Mesenchymal stem cell (in vitro differentiated cells and primary cell): Measurements from ENCODE around the gene FOXE1.

Experiments used
- DNase-seq: peaks from one replicate; pipeline ENCODE4 v3.0.0-alpha.2; 2013
- H2AFZ ChIP-seq: one replicate; pipeline ENCODE4 v1.6.1; 2013; ENCODE audit warnings: low read depth, mild to moderate bottlenecking, control low read depth, inconsistent platforms, low read length, moderate library complexity
- H2AK5ac ChIP-seq: 2 replicates; pipeline ENCODE4 v1.6.1; 2013; ENCODE audit warnings: low read length, moderate library complexity, mild to moderate bottlenecking, inconsistent platforms; ENCODE audit not compliant: severe bottlenecking
- H2BK120ac ChIP-seq: one replicate; pipeline ENCODE4 v1.6.1; 2013; ENCODE audit warnings: low read depth, mild to moderate bottlenecking, inconsistent platforms, low read length, moderate library complexity
- H2BK12ac ChIP-seq, 2 experiments: one replicate each; pipeline ENCODE4 v1.6.1; 2013; ENCODE audit warnings: inconsistent platforms in 2 of 2, low read length in 2 of 2, mild to moderate bottlenecking in 2 of 2, moderate library complexity in 2 of 2, control low read depth in 1 of 2
- H2BK15ac ChIP-seq: one replicate; pipeline ENCODE4 v1.6.1; 2013; ENCODE audit warnings: mild to moderate bottlenecking, low read depth, inconsistent platforms; ENCODE audit not compliant: poor library complexity, severe bottlenecking
- H2BK5ac ChIP-seq: 2 replicates; pipeline ENCODE4 v1.6.1; 2013; ENCODE audit warnings: low read depth, mild to moderate bottlenecking, low read length, control low read depth, inconsistent platforms; ENCODE audit not compliant: poor library complexity, severe bottlenecking
- H3K14ac ChIP-seq, 2 experiments: one replicate each; pipeline ENCODE4 v1.6.1; 2013; ENCODE audit warnings: inconsistent platforms in 2 of 2, low read length in 2 of 2, control low read depth in 1 of 2, mild to moderate bottlenecking in 1 of 2, moderate library complexity in 1 of 2
- H3K18ac ChIP-seq, 2 experiments: one replicate each; pipeline ENCODE4 v1.6.1; 2013; ENCODE audit warnings: inconsistent platforms in 2 of 2, low read length in 2 of 2, control low read depth in 1 of 2, low read depth in 1 of 2, mild to moderate bottlenecking in 1 of 2
- H3K23ac ChIP-seq, 2 experiments: one replicate each; pipeline ENCODE4 v1.6.1; 2013; ENCODE audit warnings: inconsistent platforms in 2 of 2, low read length in 2 of 2, mild to moderate bottlenecking in 2 of 2, moderate library complexity in 2 of 2, control low read depth in 1 of 2
- H3K27ac ChIP-seq: 2 replicates; pipeline ENCODE4 v1.5.1; 2013; ENCODE audit warnings: mild to moderate bottlenecking, moderate library complexity, low read length, control low read depth, inconsistent platforms; ENCODE audit not compliant: poor library complexity, severe bottlenecking
- H3K27me3 ChIP-seq, 2 experiments: 2 replicates each; pipeline versions ENCODE4 v1.6.1 to v1.7.0; 2013; ENCODE audit warnings: low read length in 2 of 2, mild to moderate bottlenecking in 2 of 2, moderate library complexity in 2 of 2, control low read depth in 1 of 2, inconsistent platforms in 1 of 2; ENCODE audit not compliant: control insufficient read depth in 1 of 2, insufficient read depth in 1 of 2
- H3K36me3 ChIP-seq, 2 experiments: 2 replicates each; pipeline versions ENCODE4 v1.6.1 to v1.7.0; 2013; ENCODE audit warnings: low read length in 2 of 2, control low read depth in 1 of 2, inconsistent platforms in 1 of 2, low read depth in 1 of 2, mild to moderate bottlenecking in 1 of 2; ENCODE audit not compliant: insufficient read depth in 2 of 2, control insufficient read depth in 1 of 2
- H3K4ac ChIP-seq, 2 experiments: one replicate each; pipeline ENCODE4 v1.6.1; 2013; ENCODE audit warnings: inconsistent platforms in 2 of 2, low read length in 2 of 2, mild to moderate bottlenecking in 2 of 2, moderate library complexity in 2 of 2, control low read depth in 1 of 2, low read depth in 1 of 2
- H3K4me1 ChIP-seq: 2 replicates; pipeline ENCODE4 v1.6.1; 2013; ENCODE audit warnings: low read depth, low read length, control low read depth; ENCODE audit not compliant: control insufficient read depth, insufficient read depth
- H3K4me2 ChIP-seq: 2 replicates; pipeline ENCODE4 v1.6.1; 2013; ENCODE audit warnings: low read length, mild to moderate bottlenecking, inconsistent platforms; ENCODE audit not compliant: poor library complexity, severe bottlenecking
- H3K4me3 ChIP-seq, 2 experiments: 2 replicates each; pipeline versions ENCODE4 v1.5.1 to v1.7.0; 2013; ENCODE audit warnings: low read length in 2 of 2, mild to moderate bottlenecking in 2 of 2, control low read depth in 1 of 2, low read depth in 1 of 2; ENCODE audit not compliant: insufficient read depth in 1 of 2
- H3K79me1 ChIP-seq: replicated peaks from 2 replicates; pipeline ENCODE4 v1.6.1; 2013; ENCODE audit warnings: mild to moderate bottlenecking, control low read depth, low read length, inconsistent platforms; ENCODE audit not compliant: poor library complexity, severe bottlenecking
- H3K9ac ChIP-seq: 2 replicates; pipeline ENCODE4 v1.7.0; 2013; ENCODE audit warnings: mild to moderate bottlenecking, low read length, moderate library complexity
- H3K9me3 ChIP-seq: 2 replicates; pipeline ENCODE4 v1.7.0; 2013; ENCODE audit warnings: mild to moderate bottlenecking, low read length; ENCODE audit not compliant: control insufficient read depth
- H4K8ac ChIP-seq: one replicate; pipeline ENCODE4 v1.6.1; 2013; ENCODE audit warnings: inconsistent platforms, mild to moderate bottlenecking, low read length, moderate library complexity
- H4K91ac ChIP-seq: one replicate; pipeline ENCODE4 v1.6.1; 2013; ENCODE audit warnings: mild to moderate bottlenecking, low read length, inconsistent platforms
- WGBS: methylation state at CpG from one replicate; pipeline ENCODE4 v1.1.7; 2013; ENCODE audit warnings: mixed read lengths; 5-methylcytosine and 5-hydroxymethylcytosine counted together

FOXE1 gene

GRCh38 chr9:97812247-97812543 is 40.8 kb upstream of the FOXE1 start:
- Histone ChIP-seq H3K9ac (no peak overlapping the region), H3K36me3 (no peaks in the 10 kb centered on the region), H3K18ac (no peak overlapping the region), H2AK5ac (no peak overlapping the region), H3K4ac (no peak overlapping the region), H3K27me3 (peaks cover 0 to 23% of the 10 kb centered on the region in 2 experiments), H2BK120ac (no peak overlapping the region), H3K79me1 (no peaks in the 10 kb centered on the region), H4K91ac (no peak overlapping the region), H3K23ac (no peak overlapping the region), H3K4me1 (peaks cover 23% of the 10 kb centered on the region), H3K4me2 (no peak overlapping the region), H2BK15ac (no peak overlapping the region), H3K27ac (peak overlapping the region; percentile 83), H3K14ac (no peak overlapping the region), H2BK5ac (no peak overlapping the region), H2AFZ (no peak overlapping the region), H4K8ac (no peak overlapping the region), H3K4me3 (no peak overlapping the region), H3K9me3 (no peaks in the 10 kb centered on the region), H2BK12ac (no peak overlapping the region)
- 36% methylated on average over 2 of the region's 2 CpGs for WGBS
- DNase-seq = no peak

- Histone ChIP-seq H3K27ac (no peak overlapping the region), H2AFZ (no peak overlapping the region), H2BK5ac (no peak overlapping the region), H3K9ac (no peak overlapping the region), H4K8ac (no peak overlapping the region), H3K36me3 (no peaks in the 10 kb centered on the region), H3K9me3 (no peaks in the 10 kb centered on the region), H3K18ac (no peak overlapping the region), H3K79me1 (no peaks in the 10 kb centered on the region), H3K4me1 (peaks cover 22% of the 10 kb centered on the region), H3K4me2 (no peak overlapping the region), H2AK5ac (no peak overlapping the region), H3K4me3 (no peak overlapping the region), H2BK12ac (no peak overlapping the region), H2BK120ac (no peak overlapping the region), H3K27me3 (peaks cover 6 to 21% of the 10 kb centered on the region in 2 experiments), H3K4ac (no peak overlapping the region), H2BK15ac (no peak overlapping the region), H4K91ac (no peak overlapping the region), H3K23ac (no peak overlapping the region), H3K14ac (no peak overlapping the region)
- no peak for DNase-seq
These were observed 40.0 kb upstream of the FOXE1 start for GRCh38 chr9:97813072-97813471.

GRCh38 chr9:97819735-97820134 is 33.3 kb upstream of the FOXE1 start:
- Histone ChIP-seq H3K23ac (no peak overlapping the region), H3K4me1 (no peaks in the 10 kb centered on the region), H3K9me3 (peaks cover 3% of the 10 kb centered on the region), H2AK5ac (no peak overlapping the region), H2BK15ac (no peak overlapping the region), H2BK5ac (no peak overlapping the region), H3K4ac (no peak overlapping the region), H3K27me3 (peaks cover 30 to 48% of the 10 kb centered on the region in 2 experiments), H3K9ac (no peak overlapping the region), H3K4me2 (no peak overlapping the region), H3K18ac (no peak overlapping the region), H3K27ac (no peak overlapping the region), H3K79me1 (no peaks in the 10 kb centered on the region), H4K91ac (no peak overlapping the region), H3K4me3 (no peak overlapping the region), H3K14ac (no peak overlapping the region), H2AFZ (no peak overlapping the region), H2BK12ac (no peak overlapping the region), H3K36me3 (no peaks in the 10 kb centered on the region), H4K8ac (no peak overlapping the region), H2BK120ac (no peak overlapping the region)
- no peak for DNase-seq
- 100% methylated on average over 1 of the region's 1 CpG for WGBS

GRCh38 chr9:97820373-97820772 is 32.7 kb upstream of the FOXE1 start:
- peaks cover 33 to 48% of the 10 kb centered on the region in 2 experiments for H3K27me3 ChIP-seq
- H3K4ac ChIP-seq = no peak overlapping the region
- no peak for DNase-seq
- no peak overlapping the region for H2BK5ac ChIP-seq
- H3K9ac ChIP-seq = no peak overlapping the region
- H3K79me1 ChIP-seq = no peaks in the 10 kb centered on the region
- no peak overlapping the region for H3K23ac ChIP-seq
- H3K4me2 ChIP-seq = no peak overlapping the region
- no CpG with 5 or more reads among the region's 1 CpG for WGBS
- no peaks in the 10 kb centered on the region for H3K4me1 ChIP-seq
- no peak overlapping the region for H3K18ac ChIP-seq
- H3K27ac ChIP-seq = no peak overlapping the region
- H2BK12ac ChIP-seq = no peak overlapping the region
- H3K9me3 ChIP-seq = peaks cover 3% of the 10 kb centered on the region
- H3K4me3 ChIP-seq = no peak overlapping the region
- no peaks in the 10 kb centered on the region for H3K36me3 ChIP-seq
- H4K91ac ChIP-seq = no peak overlapping the region
- H2BK15ac ChIP-seq = no peak overlapping the region
- H4K8ac ChIP-seq = no peak overlapping the region
- no peak overlapping the region for H2AK5ac ChIP-seq
- no peak overlapping the region for H3K14ac ChIP-seq
- no peak overlapping the region for H2BK120ac ChIP-seq
- H2AFZ ChIP-seq = no peak overlapping the region
